DND-41 (cell line): ENCODE measurements around the gene SAPCD2.

Source experiments
- CTCF ChIP-seq: IDR thresholded peaks from 2 replicates; pipeline ENCODE4 v1.5.1; 2012; ENCODE audit warnings: borderline replicate concordance, low read length, moderate library complexity, mild to moderate bottlenecking; ENCODE audit not compliant: poor library complexity, severe bottlenecking; ENCODE audit errors: extremely low read depth
- EZH2 ChIP-seq: IDR thresholded peaks from 3 replicates; pipeline ENCODE4 v1.6.1; 2012; ENCODE audit warnings: borderline replicate concordance, low read depth, mild to moderate bottlenecking, moderate library complexity, low read length, inconsistent platforms; ENCODE audit not compliant: severe bottlenecking

GRCh38 chr9:137013571-137013940 lies 56.8 kb downstream of the SAPCD2 start:
- no peak for TF ChIP-seq EZH2
- TF ChIP-seq CTCF: no peak
